Measurements from ENCODE around the gene KCTD16. TPM values are rescaled to one million over a fixed set of nuclear protein-coding genes. Genes with fewer than 3 reads are reported as not detected.

Gene KCTD16
- total and polyA plus RNA-seq, 2 experiments from 2014 or later: 0.02 to 0.76 TPM

DNA sequence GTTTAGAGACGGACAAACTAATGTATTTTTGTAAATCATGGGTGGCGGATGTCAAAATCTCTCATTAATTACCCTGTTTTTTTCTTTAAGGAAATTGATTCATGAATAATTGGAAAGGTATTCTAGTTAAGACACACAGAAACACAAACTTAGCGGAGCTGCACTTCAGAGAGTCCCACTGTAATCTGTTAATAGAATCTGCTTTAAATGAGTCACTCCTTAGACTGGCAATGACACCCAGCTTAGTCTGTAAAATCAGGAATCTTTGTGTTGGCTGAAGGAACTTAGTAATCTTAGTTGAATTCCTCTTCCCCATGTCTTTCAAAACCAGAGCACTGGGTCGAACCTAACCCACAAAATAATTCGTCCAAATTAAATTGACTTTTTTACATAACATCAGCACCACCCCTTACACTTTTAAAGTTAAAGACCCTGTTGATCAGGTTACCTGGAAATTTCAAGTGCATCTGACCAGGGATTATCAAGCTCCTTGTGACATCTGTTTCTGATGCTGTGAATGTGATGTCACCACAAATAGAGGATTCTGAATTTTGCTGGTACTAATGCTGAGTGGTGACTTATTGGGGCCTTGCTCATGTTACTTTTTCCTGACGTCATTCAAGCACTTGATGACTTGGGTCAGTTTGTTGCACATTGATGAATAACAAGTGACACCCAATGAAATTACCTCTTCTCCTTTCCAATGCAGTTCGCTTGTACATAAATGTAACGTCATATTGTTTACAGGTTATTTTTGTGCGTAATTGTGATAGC is 313.6 kb downstream of the KCTD16 start (continued):
- TF ChIP-seq, protein P1, sequence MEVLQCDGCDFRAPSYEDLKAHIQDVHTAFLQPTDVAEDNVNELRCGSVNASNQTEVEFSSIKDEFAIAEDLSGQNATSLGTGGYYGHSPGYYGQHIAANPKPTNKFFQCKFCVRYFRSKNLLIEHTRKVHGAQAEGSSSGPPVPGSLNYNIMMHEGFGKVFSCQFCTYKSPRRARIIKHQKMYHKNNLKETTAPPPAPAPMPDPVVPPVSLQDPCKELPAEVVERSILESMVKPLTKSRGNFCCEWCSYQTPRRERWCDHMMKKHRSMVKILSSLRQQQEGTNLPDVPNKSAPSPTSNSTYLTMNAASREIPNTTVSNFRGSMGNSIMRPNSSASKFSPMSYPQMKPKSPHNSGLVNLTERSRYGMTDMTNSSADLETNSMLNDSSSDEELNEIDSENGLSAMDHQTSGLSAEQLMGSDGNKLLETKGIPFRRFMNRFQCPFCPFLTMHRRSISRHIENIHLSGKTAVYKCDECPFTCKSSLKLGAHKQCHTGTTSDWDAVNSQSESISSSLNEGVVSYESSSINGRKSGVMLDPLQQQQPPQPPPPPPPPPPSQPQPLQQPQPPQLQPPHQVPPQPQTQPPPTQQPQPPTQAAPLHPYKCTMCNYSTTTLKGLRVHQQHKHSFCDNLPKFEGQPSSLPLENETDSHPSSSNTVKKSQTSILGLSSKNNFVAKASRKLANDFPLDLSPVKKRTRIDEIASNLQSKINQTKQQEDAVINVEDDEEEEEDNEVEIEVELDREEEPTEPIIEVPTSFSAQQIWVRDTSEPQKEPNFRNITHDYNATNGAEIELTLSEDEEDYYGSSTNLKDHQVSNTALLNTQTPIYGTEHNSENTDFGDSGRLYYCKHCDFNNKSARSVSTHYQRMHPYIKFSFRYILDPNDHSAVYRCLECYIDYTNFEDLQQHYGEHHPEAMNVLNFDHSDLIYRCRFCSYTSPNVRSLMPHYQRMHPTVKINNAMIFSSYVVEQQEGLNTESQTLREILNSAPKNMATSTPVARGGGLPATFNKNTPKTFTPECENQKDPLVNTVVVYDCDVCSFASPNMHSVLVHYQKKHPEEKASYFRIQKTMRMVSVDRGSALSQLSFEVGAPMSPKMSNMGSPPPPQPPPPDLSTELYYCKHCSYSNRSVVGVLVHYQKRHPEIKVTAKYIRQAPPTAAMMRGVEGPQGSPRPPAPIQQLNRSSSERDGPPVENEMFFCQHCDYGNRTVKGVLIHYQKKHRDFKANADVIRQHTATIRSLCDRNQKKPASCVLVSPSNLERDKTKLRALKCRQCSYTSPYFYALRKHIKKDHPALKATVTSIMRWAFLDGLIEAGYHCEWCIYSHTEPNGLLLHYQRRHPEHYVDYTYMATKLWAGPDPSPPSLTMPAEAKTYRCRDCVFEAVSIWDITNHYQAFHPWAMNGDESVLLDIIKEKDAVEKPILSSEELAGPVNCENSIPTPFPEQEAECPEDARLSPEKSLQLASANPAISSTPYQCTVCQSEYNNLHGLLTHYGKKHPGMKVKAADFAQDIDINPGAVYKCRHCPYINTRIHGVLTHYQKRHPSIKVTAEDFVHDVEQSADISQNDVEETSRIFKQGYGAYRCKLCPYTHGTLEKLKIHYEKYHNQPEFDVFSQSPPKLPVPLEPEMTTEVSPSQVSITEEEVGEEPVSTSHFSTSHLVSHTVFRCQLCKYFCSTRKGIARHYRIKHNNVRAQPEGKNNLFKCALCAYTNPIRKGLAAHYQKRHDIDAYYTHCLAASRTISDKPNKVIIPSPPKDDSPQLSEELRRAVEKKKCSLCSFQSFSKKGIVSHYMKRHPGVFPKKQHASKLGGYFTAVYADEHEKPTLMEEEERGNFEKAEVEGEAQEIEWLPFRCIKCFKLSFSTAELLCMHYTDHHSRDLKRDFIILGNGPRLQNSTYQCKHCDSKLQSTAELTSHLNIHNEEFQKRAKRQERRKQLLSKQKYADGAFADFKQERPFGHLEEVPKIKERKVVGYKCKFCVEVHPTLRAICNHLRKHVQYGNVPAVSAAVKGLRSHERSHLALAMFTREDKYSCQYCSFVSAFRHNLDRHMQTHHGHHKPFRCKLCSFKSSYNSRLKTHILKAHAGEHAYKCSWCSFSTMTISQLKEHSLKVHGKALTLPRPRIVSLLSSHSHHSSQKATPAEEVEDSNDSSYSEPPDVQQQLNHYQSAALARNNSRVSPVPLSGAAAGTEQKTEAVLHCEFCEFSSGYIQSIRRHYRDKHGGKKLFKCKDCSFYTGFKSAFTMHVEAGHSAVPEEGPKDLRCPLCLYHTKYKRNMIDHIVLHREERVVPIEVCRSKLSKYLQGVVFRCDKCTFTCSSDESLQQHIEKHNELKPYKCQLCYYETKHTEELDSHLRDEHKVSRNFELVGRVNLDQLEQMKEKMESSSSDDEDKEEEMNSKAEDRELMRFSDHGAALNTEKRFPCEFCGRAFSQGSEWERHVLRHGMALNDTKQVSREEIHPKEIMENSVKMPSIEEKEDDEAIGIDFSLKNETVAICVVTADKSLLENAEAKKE (CRISPR knock-in tag; IDR thresholded peaks at IDR 0.05): no peak
- TF ChIP-seq STAT1 (IDR thresholded peaks at IDR 0.05; ENCODE audit: unreplicated experiment) (no peak), POLR2AphosphoS5 (IDR thresholded peaks at IDR 0.05; ENCODE audit: low read depth) (no peak), ZNF331 (CRISPR knock-in tag; IDR thresholded peaks at IDR 0.05; ENCODE audit: low read depth) (no peak)
- TF ChIP-seq, protein P2, sequence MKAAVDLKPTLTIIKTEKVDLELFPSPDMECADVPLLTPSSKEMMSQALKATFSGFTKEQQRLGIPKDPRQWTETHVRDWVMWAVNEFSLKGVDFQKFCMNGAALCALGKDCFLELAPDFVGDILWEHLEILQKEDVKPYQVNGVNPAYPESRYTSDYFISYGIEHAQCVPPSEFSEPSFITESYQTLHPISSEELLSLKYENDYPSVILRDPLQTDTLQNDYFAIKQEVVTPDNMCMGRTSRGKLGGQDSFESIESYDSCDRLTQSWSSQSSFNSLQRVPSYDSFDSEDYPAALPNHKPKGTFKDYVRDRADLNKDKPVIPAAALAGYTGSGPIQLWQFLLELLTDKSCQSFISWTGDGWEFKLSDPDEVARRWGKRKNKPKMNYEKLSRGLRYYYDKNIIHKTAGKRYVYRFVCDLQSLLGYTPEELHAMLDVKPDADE (IDR thresholded peaks at IDR 0.05): no peak
- TF ChIP-seq, protein P3, sequence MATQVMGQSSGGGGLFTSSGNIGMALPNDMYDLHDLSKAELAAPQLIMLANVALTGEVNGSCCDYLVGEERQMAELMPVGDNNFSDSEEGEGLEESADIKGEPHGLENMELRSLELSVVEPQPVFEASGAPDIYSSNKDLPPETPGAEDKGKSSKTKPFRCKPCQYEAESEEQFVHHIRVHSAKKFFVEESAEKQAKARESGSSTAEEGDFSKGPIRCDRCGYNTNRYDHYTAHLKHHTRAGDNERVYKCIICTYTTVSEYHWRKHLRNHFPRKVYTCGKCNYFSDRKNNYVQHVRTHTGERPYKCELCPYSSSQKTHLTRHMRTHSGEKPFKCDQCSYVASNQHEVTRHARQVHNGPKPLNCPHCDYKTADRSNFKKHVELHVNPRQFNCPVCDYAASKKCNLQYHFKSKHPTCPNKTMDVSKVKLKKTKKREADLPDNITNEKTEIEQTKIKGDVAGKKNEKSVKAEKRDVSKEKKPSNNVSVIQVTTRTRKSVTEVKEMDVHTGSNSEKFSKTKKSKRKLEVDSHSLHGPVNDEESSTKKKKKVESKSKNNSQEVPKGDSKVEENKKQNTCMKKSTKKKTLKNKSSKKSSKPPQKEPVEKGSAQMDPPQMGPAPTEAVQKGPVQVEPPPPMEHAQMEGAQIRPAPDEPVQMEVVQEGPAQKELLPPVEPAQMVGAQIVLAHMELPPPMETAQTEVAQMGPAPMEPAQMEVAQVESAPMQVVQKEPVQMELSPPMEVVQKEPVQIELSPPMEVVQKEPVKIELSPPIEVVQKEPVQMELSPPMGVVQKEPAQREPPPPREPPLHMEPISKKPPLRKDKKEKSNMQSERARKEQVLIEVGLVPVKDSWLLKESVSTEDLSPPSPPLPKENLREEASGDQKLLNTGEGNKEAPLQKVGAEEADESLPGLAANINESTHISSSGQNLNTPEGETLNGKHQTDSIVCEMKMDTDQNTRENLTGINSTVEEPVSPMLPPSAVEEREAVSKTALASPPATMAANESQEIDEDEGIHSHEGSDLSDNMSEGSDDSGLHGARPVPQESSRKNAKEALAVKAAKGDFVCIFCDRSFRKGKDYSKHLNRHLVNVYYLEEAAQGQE (IDR thresholded peaks at IDR 0.05; ENCODE audit: unreplicated experiment): no peak
